DOHH2 (cell line): ENCODE data around the gene ZNF253.

Source experiments
- EZH2phosphoT487 ChIP-seq: fragments of 200-600 bp; sonication (generic); IDR thresholded peaks from 2 replicates; pipeline ENCODE4 v1.6.1; 2017; ENCODE audit warnings: borderline replicate concordance, mild to moderate bottlenecking, antibody characterized with exemption, low read length, moderate library complexity, mixed read lengths
- TF ChIP-seq, protein P1 (sequence below): fragments of 200-600 bp; sonication (generic); IDR thresholded peaks from one replicate; pipeline ENCODE4 v1.5.1; 2014; ENCODE audit warnings: antibody characterized with exemption, mild to moderate bottlenecking, low read depth, low read length; ENCODE audit not compliant: poor library complexity, severe bottlenecking

DNA sequence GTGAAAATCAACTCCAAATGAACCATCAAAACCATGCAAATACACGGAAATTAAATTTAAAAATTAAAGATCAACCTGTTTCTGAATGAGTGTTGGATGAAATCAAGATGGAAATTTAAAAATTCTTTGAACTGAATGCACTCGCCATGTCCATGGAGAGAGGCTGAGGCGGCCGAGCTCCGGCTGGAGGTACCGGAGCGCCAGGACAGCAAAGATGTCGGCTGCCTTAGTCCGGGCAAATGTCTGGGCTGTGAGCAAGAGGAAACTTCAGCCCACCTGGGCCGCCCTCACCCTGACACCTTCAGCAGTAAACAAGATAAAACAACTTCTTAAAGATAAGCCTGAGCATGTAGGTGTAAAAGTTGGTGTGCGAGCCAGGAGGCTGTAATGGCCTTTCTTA, 38.8 kb upstream of the ZNF253 start:
- TF ChIP-seq, protein P1, sequence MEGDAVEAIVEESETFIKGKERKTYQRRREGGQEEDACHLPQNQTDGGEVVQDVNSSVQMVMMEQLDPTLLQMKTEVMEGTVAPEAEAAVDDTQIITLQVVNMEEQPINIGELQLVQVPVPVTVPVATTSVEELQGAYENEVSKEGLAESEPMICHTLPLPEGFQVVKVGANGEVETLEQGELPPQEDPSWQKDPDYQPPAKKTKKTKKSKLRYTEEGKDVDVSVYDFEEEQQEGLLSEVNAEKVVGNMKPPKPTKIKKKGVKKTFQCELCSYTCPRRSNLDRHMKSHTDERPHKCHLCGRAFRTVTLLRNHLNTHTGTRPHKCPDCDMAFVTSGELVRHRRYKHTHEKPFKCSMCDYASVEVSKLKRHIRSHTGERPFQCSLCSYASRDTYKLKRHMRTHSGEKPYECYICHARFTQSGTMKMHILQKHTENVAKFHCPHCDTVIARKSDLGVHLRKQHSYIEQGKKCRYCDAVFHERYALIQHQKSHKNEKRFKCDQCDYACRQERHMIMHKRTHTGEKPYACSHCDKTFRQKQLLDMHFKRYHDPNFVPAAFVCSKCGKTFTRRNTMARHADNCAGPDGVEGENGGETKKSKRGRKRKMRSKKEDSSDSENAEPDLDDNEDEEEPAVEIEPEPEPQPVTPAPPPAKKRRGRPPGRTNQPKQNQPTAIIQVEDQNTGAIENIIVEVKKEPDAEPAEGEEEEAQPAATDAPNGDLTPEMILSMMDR: no peak
- no peak for TF ChIP-seq EZH2phosphoT487
